ES-I3 (cell line): ENCODE results near the gene SLC32A1.

ENCODE experiments used
- H3K36me3 ChIP-seq: 2 replicates; pipeline ENCODE4 v1.6.1; 2013; ENCODE audit warnings: mild to moderate bottlenecking, low read length, control low read depth, moderate library complexity; ENCODE audit not compliant: insufficient read depth
- H3K4me1 ChIP-seq: 2 replicates; pipeline ENCODE4 v1.6.1; 2013; ENCODE audit warnings: mild to moderate bottlenecking, control low read depth, low read length; ENCODE audit not compliant: insufficient read depth
- H3K9ac ChIP-seq: 2 replicates; pipeline ENCODE4 v1.6.1; 2013; ENCODE audit warnings: low read depth, mild to moderate bottlenecking, low read length, moderate library complexity
- H3K9me3 ChIP-seq: 2 replicates; pipeline ENCODE4 v1.6.1; 2013; ENCODE audit warnings: mild to moderate bottlenecking, low read length, moderate library complexity; ENCODE audit not compliant: control insufficient read depth, insufficient read depth

Gene SLC32A1

DNA sequence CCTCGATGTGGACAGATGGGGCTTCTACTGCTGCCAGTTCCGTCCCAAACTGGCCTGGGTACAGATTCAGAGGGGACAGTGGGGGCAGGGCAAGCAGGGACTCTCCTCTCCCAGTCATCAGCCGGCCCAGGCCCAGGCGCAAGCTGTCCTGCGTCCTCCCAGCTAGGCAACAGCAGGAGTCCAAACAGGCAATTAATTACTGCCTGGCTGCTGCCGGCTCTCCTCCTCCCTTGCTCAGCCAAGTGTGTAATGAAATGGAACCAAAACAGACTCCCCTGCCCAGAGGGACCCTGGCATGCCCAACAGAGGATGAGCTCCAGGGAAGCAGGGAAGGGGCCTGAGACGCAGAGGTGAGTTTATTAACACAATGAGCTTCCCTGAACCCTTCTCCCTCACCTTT, 17.8 kb upstream of the SLC32A1 start:
- 0 out of 2 replicates have a peak, but pooled peaks cover 5% of the 10 kb centered on the region for H3K4me1 ChIP-seq
- no peaks in the 10 kb centered on the region for H3K36me3 ChIP-seq
- no peaks in the 10 kb centered on the region for H3K9me3 ChIP-seq
- no peak overlapping the region for H3K9ac ChIP-seq

GRCh38 chr20:38714308-38714707, 10.0 kb upstream of the SLC32A1 start:
- H3K4me1 ChIP-seq = peaks cover 10% of the 10 kb centered on the region
- no peaks in the 10 kb centered on the region for H3K36me3 ChIP-seq
- H3K9me3 ChIP-seq = no peaks in the 10 kb centered on the region
- no peak overlapping the region for H3K9ac ChIP-seq

- H3K4me1 ChIP-seq = peaks cover 10% of the 10 kb centered on the region
- H3K9ac ChIP-seq = no peak overlapping the region
- no peaks in the 10 kb centered on the region for H3K36me3 ChIP-seq
- no peaks in the 10 kb centered on the region for H3K9me3 ChIP-seq
These were observed 8.6 kb upstream of the SLC32A1 start for GRCh38 chr20:38715646-38716045.

- peak overlapping the region; percentile 20; the same call in 1 of the 2 replicates for H3K9ac ChIP-seq
- no peaks in the 10 kb centered on the region for H3K36me3 ChIP-seq
- H3K9me3 ChIP-seq = no peaks in the 10 kb centered on the region
- peaks cover 3% of the 10 kb centered on the region; the same call in 1 of the 2 replicates for H3K4me1 ChIP-seq
These were observed 1.6 kb upstream of the SLC32A1 start for GRCh38 chr20:38722683-38723016.

- peaks cover 3% of the 10 kb centered on the region; the same call in 1 of the 2 replicates for H3K4me1 ChIP-seq
- H3K36me3 ChIP-seq = no peaks in the 10 kb centered on the region
- H3K9me3 ChIP-seq = no peaks in the 10 kb centered on the region
- peak overlapping the region; percentile 20; the same call in 1 of the 2 replicates for H3K9ac ChIP-seq
These were observed 1.1 kb upstream of the SLC32A1 start for GRCh38 chr20:38723017-38723847.

GRCh38 chr20:38724626-38725147, 401 bp downstream of the SLC32A1 start:
- Histone ChIP-seq H3K9ac (peak overlapping the region; percentile 44; the same call in 1 of the 2 replicates), H3K36me3 (no peaks in the 10 kb centered on the region), H3K4me1 (peaks cover 3% of the 10 kb centered on the region; the same call in 1 of the 2 replicates), H3K9me3 (no peaks in the 10 kb centered on the region)

DNA sequence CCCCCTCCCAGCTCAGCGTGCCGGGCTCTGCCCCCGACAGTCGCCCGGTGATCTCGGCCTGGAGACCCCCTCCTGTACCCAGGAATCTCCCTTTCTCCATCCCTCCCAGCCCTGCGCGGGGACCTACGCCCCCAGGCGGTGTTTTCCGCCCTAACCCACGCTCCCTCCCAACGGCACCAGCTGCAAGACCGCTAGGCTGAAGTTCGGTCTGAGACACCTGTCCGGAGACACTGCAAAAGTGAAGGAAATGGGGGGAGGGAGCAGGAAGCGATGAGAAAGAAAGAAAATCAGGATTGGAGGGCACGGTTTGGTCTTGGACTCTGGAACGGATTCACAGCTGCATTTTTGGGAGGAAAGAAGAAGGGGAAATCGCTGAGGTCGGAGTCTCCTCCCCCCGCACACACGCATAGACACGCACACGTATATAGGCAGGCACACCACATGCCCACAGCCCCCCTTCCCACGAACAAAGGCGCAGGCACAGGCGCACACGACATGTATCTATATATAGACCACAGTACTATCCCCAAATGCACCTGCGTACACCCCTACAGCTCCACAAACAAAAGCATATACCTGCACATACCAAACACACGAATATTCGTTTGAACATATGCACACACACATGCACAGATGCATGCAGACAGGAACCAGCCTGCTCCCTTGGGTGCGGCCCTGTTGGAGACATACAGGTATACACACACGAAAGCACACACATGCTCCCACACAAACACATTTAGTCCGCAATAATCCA, 1.0 kb downstream of the SLC32A1 start:
- Histone ChIP-seq H3K9ac (peak overlapping the region; percentile 44; the same call in 1 of the 2 replicates), H3K9me3 (no peaks in the 10 kb centered on the region), H3K4me1 (peaks cover 3% of the 10 kb centered on the region; the same call in 1 of the 2 replicates), H3K36me3 (no peaks in the 10 kb centered on the region)

GRCh38 chr20:38725931-38726803, 1.9 kb downstream of the SLC32A1 start:
- peak overlapping the region; percentile 33; the same call in 1 of the 2 replicates for H3K9ac ChIP-seq
- H3K9me3 ChIP-seq = no peaks in the 10 kb centered on the region
- H3K36me3 ChIP-seq = no peaks in the 10 kb centered on the region
- H3K4me1 ChIP-seq = peaks cover 3% of the 10 kb centered on the region; the same call in 1 of the 2 replicates

DNA sequence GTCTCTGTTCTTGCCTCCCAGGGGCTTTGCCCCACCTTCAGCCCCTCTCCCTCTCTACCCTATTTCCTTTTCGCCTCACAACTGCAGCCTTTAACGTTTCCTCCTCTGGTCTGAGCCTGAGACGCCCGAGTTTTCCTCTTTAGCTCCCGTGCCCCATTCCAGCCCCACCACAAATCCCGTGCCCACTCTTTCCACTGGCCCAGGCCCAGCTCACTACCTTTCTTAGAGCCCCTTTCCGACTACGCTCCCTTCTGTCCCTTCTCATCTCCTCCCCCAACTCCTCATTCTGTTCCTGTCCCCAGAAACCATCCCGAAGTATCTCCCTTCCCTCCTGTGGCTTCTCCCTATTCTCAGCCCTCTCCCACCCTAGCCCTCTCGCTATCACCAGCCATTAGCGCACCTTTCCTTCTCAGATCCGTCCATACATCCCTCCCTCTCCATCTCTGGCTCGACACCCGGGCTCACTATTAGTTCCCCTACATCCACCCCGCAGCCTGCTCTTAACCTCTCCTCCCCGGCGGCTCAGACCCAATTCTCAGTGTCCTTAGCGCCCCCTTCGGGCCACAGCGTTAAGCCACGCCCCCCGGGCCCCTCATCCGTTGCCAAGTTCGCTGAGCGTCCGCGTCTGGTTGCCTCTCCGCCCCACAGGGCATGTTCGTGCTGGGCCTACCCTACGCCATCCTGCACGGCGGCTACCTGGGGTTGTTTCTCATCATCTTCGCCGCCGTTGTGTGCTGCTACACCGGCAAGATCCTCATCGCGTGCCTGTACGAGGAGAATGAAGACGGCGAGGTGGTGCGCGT, 2.7 kb downstream of the SLC32A1 start:
- H3K36me3 ChIP-seq = no peaks in the 10 kb centered on the region
- peak overlapping the region; percentile 33; the same call in 1 of the 2 replicates for H3K9ac ChIP-seq
- no peaks in the 10 kb centered on the region for H3K9me3 ChIP-seq
- peaks cover 3% of the 10 kb centered on the region; the same call in 1 of the 2 replicates for H3K4me1 ChIP-seq

DNA sequence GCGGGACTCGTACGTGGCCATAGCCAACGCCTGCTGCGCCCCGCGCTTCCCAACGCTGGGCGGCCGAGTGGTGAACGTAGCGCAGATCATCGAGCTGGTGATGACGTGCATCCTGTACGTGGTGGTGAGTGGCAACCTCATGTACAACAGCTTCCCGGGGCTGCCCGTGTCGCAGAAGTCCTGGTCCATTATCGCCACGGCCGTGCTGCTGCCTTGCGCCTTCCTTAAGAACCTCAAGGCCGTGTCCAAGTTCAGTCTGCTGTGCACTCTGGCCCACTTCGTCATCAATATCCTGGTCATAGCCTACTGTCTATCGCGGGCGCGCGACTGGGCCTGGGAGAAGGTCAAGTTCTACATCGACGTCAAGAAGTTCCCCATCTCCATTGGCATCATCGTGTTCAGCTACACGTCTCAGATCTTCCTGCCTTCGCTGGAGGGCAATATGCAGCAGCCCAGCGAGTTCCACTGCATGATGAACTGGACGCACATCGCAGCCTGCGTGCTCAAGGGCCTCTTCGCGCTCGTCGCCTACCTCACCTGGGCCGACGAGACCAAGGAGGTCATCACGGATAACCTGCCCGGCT, 3.4 kb downstream of the SLC32A1 start:
- peaks cover 3% of the 10 kb centered on the region; the same call in 1 of the 2 replicates for H3K4me1 ChIP-seq
- no peaks in the 10 kb centered on the region for H3K9me3 ChIP-seq
- peak overlapping the region; percentile 33; the same call in 1 of the 2 replicates for H3K9ac ChIP-seq
- H3K36me3 ChIP-seq = no peaks in the 10 kb centered on the region

DNA sequence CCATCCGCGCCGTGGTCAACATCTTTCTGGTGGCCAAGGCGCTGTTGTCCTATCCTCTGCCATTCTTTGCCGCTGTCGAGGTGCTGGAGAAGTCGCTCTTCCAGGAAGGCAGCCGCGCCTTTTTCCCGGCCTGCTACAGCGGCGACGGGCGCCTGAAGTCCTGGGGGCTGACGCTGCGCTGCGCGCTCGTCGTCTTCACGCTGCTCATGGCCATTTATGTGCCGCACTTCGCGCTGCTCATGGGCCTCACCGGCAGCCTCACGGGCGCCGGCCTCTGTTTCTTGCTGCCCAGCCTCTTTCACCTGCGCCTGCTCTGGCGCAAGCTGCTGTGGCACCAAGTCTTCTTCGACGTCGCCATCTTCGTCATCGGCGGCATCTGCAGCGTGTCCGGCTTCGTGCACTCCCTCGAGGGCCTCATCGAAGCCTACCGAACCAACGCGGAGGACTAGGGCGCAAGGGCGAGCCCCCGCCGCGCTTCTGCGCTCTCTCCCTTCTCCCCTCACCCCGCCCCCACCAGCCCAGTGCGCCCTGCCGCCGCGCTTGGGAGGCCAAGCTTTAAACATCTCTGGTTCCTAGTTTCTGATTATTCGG, 4.0 kb downstream of the SLC32A1 start:
- Histone ChIP-seq H3K36me3 (no peaks in the 10 kb centered on the region), H3K4me1 (no peaks in the 10 kb centered on the region; the same call in 1 of the 2 replicates), H3K9ac (peak overlapping the region; percentile 33; the same call in 1 of the 2 replicates), H3K9me3 (no peaks in the 10 kb centered on the region)

GRCh38 chr20:38728911-38729642, 4.8 kb downstream of the SLC32A1 start:
- no peaks in the 10 kb centered on the region for H3K4me1 ChIP-seq
- peak overlapping the region; percentile 33; the same call in 1 of the 2 replicates for H3K9ac ChIP-seq
- no peaks in the 10 kb centered on the region for H3K36me3 ChIP-seq
- H3K9me3 ChIP-seq = no peaks in the 10 kb centered on the region
